ENCODE measurements around the gene BRPF1.

DNA sequence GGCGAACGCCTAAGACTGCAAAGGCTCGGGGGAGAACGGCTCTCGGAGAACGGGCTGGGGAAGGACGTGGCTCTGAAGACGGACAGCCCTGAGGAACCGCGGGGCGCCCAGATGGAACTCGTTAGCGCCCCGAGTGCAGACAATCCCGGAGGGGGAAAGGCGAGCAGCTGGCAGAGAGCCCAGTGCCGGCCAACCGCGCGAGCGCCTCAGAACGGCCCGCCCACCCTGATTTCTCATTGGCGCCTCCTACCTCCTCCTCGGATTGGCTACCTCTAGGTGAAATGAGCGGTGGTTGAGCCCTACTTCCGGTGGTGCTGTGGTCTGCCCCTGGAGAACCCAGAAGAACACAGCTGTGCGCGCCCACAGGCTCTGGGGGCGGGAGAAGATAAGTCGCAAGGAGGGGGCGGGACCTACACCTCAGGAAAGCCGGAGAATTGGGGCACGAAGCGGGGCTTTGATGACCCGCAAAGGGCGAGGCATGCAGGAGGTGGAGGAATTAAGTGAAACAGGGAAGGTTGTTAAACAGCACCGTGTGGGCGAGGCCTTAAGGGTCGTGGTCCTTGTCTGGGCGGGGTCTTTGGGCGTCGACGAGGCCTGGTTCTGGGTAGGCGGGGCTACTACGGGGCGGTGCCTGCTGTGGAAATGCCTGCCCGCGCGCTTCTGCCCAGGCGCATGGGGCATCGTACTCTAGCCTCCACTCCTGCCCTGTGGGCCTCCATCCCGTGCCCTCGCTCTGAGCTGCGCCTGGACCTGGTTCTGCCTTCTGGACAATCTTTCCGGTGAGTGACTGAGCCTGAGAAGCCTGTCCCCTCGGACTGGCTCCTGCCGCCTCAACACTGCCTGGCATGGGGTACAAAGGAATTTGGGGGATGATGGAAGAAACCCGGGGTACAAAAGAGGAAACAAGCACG is 18.4 kb downstream of the BRPF1 start, which contains the start of gene OGG1:
- TF ChIP-seq, protein P1, sequence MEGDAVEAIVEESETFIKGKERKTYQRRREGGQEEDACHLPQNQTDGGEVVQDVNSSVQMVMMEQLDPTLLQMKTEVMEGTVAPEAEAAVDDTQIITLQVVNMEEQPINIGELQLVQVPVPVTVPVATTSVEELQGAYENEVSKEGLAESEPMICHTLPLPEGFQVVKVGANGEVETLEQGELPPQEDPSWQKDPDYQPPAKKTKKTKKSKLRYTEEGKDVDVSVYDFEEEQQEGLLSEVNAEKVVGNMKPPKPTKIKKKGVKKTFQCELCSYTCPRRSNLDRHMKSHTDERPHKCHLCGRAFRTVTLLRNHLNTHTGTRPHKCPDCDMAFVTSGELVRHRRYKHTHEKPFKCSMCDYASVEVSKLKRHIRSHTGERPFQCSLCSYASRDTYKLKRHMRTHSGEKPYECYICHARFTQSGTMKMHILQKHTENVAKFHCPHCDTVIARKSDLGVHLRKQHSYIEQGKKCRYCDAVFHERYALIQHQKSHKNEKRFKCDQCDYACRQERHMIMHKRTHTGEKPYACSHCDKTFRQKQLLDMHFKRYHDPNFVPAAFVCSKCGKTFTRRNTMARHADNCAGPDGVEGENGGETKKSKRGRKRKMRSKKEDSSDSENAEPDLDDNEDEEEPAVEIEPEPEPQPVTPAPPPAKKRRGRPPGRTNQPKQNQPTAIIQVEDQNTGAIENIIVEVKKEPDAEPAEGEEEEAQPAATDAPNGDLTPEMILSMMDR (IDR thresholded peaks at IDR 0.05 in 2 of 3, conservative IDR thresholded peaks at IDR 0.05 in 1 of 3; ENCODE audit: borderline replicate concordance in 1 of 3, insufficient read depth in 1 of 3, low read depth in 2 of 3, low read length in 2 of 3): no peak
- TF ChIP-seq CEBPB (IDR thresholded peaks at IDR 0.05; ENCODE audit: low read depth): no peak
- TF ChIP-seq POLR2A (IDR thresholded peaks at IDR 0.05; ENCODE audit: borderline replicate concordance, extremely low read depth, insufficient read depth, insufficient read length): peak; percentile 45
- no peak for TF ChIP-seq JUND (IDR thresholded peaks at IDR 0.05)
- peak; percentile 91 for TF ChIP-seq POLR2AphosphoS5 (IDR thresholded peaks at IDR 0.05; ENCODE audit: low read depth, low read length)
- peak; percentile 77 for TF ChIP-seq SIN3A (IDR thresholded peaks at IDR 0.05; ENCODE audit: low read depth)
- no peak for TF ChIP-seq RAD21 (IDR thresholded peaks at IDR 0.05; ENCODE audit: low read depth)
- TF ChIP-seq EGR1 (IDR thresholded peaks at IDR 0.05; ENCODE audit: low read depth): peak; percentile 93
- no peak for TF ChIP-seq EZH2 (IDR thresholded peaks at IDR 0.05)
- TF ChIP-seq, protein P2, sequence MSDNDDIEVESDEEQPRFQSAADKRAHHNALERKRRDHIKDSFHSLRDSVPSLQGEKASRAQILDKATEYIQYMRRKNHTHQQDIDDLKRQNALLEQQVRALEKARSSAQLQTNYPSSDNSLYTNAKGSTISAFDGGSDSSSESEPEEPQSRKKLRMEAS (IDR thresholded peaks at IDR 0.05): peak; percentile 56; the same call in 1 of the 2 replicates
